ENCODE data around the gene EXOSC5. TPM values are rescaled to one million over a fixed set of nuclear protein-coding genes. Genes with fewer than 3 reads are reported as not detected.

Gene EXOSC5
- total and polyA plus RNA-seq, 2 of the 13 experiments (the other 11 are each of a cell fraction or from before 2014, with no cell fraction given): 24.1 to 26.5 TPM

DNA sequence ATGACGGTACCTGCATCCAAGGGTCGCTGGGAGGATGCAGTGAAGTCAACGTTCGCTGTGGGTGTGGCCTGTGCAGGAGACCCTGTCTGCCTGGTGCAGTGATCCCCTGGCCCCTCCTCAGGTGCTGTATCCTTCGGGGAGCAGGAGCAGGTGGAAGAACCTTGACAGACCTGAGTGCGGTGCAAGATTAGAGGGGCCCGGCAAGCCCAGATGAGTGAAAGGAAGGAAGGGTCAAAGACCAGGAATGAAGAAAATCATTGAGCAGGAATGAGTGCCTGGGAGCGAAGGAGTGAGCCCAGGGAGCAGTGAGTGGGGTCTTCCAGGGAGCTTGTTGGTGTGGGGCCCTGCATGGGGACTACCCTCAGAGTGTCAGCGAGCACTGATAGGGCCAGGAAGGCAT is 17.3 kb upstream of the EXOSC5 start (continued):
- TF ChIP-seq, protein P1, sequence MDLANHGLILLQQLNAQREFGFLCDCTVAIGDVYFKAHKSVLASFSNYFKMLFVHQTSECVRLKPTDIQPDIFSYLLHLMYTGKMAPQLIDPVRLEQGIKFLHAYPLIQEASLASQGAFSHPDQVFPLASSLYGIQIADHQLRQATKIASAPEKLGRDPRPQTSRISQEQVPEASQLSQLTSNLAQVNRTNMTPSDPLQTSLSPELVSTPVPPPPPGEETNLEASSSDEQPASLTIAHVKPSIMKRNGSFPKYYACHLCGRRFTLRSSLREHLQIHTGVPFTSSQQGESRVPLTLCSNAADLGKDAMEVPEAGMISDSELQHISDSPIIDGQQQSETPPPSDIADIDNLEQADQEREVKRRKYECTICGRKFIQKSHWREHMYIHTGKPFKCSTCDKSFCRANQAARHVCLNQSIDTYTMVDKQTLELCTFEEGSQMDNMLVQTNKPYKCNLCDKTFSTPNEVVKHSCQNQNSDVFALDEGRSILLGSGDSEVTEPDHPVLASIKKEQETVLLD (CRISPR knock-in tag; IDR thresholded peaks at IDR 0.05; ENCODE audit: low read depth): no peak
- no peak for TF ChIP-seq AHR (CRISPR knock-in tag; IDR thresholded peaks at IDR 0.05)
- TF ChIP-seq ZFP62 (CRISPR knock-in tag; IDR thresholded peaks at IDR 0.05): no peak
- no peak for TF ChIP-seq ZNF292 (CRISPR knock-in tag; IDR thresholded peaks at IDR 0.05; ENCODE audit: borderline replicate concordance, low read depth)

DNA sequence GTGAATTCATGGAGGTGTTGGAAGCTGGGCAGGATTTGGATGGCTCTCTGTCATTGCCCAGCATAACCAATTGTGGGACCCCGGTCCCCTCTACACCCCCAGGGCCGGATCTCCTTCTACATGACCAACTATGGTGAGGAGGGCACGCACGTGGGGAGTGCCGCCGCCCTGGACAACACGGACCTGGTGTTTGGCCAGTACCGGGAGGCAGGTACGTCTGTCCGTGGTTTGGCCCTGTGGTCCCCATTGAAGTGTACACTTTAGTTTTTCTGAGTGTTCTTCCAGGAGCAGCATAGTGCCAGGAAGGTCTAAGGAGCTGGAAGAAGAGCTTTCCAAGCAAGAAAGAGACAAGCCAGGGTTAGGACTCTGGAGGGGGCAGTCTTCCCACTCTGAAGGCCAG is 16.8 kb upstream of the EXOSC5 start:
- in situ Hi-C loops (cut with HindIII; ENCODE audit: extremely low pct_ligation_motif_present, low pct_unique_long_range_greater_than_20kb) (no loop called here), intact Hi-C loops (cut with micrococcal nuclease; ENCODE audit: unreplicated experiment) (no loop called here)
- no TSS peak for BruUV-seq (replicated peaks)
- ChIA-PET CTCF (ENCODE audit: low intra/inter-chr PET ratio, low total read pairs) (no interaction called here), POLR2A (no interaction called here)
- no peak overlapping the region for H3K27ac ChIP-seq (ENCODE audit: extremely low read length, insufficient read depth, low read length)
- H3K9me3 ChIP-seq (ENCODE audit: low read length): no peaks in the 10 kb centered on the region
- no peak overlapping the region for H3K4me3 ChIP-seq (replicated peaks in 1 of 3; ENCODE audit: insufficient read depth in 1 of 3, low read depth in 2 of 3, low read length in 3 of 3)
- no peaks in the 10 kb centered on the region for H3K79me2 ChIP-seq (ENCODE audit: insufficient read depth, low read length)
- H3K4me1 ChIP-seq (ENCODE audit: insufficient read depth, low read length): peaks cover 22% of the 10 kb centered on the region
- no peak overlapping the region for H3K4me2 ChIP-seq (ENCODE audit: low read depth, low read length)
- H3K9ac ChIP-seq (ENCODE audit: insufficient read depth, low read depth, low read length): no peak overlapping the region
- DNase-seq (ENCODE audit: low spot score) (no peak), ATAC-seq (no peak), FAIRE-seq (no peak)
- peaks cover 9 to 21% of the 10 kb centered on the region in 2 experiments; a peak in 4 of 5 replicates for H3K36me3 ChIP-seq (replicated peaks in 1 of 2; ENCODE audit: control insufficient read depth in 1 of 2, insufficient read depth in 2 of 2, low read length in 2 of 2)
- H2AFZ ChIP-seq (ENCODE audit: low read length): no peak overlapping the region
- TF ChIP-seq HMG20B (CRISPR knock-in tag; conservative IDR thresholded peaks at IDR 0.05) (no peak), ZNF333 (CRISPR knock-in tag; IDR thresholded peaks at IDR 0.05; ENCODE audit: borderline replicate concordance) (no peak), HOXA7 (CRISPR knock-in tag; IDR thresholded peaks at IDR 0.05) (no peak), TAF15 (IDR thresholded peaks at IDR 0.05; ENCODE audit: low read depth, low read length, poor library complexity, severe bottlenecking) (no peak), ZBTB3 (CRISPR knock-in tag; IDR thresholded peaks at IDR 0.05; ENCODE audit: borderline replicate concordance, low read depth) (no peak), PRPF4 (IDR thresholded peaks at IDR 0.05; ENCODE audit: low read depth, low read length, poor library complexity, severe bottlenecking) (no peak), NFIB (CRISPR knock-in tag; IDR thresholded peaks at IDR 0.05; ENCODE audit: borderline replicate concordance) (no peak), SNAI1 (CRISPR knock-in tag; IDR thresholded peaks at IDR 0.05; ENCODE audit: borderline replicate concordance) (no peak)
- no peaks in the 10 kb centered on the region for H3K27me3 ChIP-seq (ENCODE audit: control insufficient read depth in 1 of 2, insufficient read depth in 2 of 2, low read length in 2 of 2)
- WGBS (ENCODE audit: low lambda C conversion rate): 100% methylated on average over 4 of the region's 10 CpGs
- H4K20me1 ChIP-seq (ENCODE audit: insufficient read depth, low read length): no peaks in the 10 kb centered on the region
